Stimulated activated CD8-positive, alpha-beta memory T cell treated with anti-CD3 and anti-CD28 coated beads, Interleukin-7, amount 100 ng/mL, for 1 hour (primary cell): Measurements from ENCODE around the gene GGTLC2.
"Not testable (repeated sequence)": the region's sequence is repeated elsewhere in the genome, so short reads cannot be mapped to it uniquely, and the experiment has no call there.

Experiments
- DNase-seq, 2 donors: peaks; one replicate each; pipeline ENCODE4 v3.0.0-alpha.2; 2020; ENCODE audit warnings: low read depth in 2 of 2

The GGTLC2 gene

GRCh38 chr22:22669093-22669492, 24.7 kb downstream of the GGTLC2 start:
- no peak for DNase-seq

DNA sequence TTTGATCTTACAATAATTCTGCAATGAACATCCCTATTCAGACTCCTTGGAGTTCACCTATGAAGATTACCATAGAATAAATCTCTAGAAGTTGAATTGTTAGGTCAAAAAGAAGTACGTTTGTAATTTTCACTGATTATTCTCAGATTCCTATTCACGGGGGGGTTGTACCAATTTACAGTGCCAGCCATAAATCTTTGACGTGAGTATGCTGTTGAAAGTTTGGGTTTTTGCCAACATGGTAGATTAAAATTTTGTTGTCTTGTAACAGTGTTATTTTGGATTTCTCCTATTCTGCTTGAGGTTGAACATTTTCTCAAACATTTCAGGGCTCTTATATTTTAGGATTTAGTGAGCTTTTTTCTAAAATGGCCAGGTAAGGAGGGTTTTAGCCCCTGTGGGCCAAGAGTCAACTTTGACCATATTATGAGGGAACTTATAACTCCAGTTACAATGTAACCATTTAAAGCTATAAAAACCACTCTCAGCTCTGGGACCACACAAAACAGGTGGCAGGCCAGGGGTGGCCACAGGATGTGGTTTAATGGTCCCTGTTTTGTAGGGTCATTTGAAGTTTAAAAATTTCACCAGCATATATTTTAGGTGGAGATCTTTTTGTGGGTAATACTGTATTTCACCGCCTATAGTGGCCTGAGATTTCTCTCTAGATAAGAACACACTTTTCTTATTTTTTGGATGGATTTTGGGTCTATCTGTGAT, 25.8 kb downstream of the GGTLC2 start:
- no peak for DNase-seq

DNA sequence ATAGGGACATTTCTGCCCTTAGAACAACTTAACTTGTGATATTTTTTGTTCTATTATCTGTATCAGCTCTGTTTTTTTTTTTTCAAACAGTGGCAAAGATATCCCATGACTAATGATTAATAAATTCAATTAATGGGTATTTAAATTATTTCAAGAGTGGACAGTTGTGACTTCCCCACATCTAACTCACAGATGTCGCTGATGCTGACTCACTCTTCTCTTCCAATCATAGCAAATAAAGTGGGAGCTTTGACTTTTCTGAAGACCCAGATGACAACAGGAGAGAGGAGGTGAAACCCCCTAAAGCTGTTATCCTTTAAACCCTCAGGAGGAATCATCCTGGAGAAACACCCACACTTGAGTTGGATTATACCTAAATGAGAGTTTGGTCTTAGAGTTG, 27.1 kb downstream of the GGTLC2 start:
- DNase-seq: no peak

DNA sequence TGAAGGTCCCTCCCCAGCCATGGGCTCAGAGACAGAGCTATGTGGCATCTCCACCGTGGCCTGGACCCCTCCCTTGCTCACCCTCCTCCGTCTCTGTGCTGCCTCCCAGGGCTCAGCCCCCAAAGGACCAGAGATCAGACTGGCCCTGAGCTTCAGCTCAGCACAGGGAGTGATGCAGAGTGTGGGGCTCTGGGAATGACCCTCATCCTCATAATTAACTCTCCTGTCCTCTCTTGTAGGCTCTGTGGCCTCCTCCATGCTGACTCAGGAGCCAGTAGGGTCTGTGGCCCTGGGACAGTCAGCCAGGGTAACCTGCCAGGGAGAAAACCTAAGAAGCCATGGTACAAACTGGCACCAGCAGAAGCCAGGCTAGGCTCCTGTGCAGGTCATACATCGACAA, 28.7 kb downstream of the GGTLC2 start:
- no peak for DNase-seq

DNA sequence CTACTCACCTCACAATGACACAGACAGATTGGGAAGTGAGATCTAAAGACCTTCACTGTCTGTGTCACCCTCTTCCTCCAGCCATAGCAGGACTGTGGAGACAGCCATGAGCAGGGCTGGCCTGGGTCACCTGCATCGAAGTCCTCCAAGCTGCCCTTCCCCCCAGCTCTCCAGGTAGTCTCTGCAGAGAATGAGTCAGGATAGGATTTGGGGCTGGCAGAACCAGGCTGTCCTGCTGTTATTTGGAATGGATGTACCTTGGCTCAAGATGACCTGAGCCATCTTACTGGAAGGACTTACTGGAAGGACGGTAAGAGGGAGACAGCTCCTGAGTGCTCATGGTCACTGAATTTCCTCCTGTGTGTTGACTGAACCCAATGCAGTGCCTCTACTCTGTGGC, 29.2 kb downstream of the GGTLC2 start:
- DNase-seq: no peak

DNA sequence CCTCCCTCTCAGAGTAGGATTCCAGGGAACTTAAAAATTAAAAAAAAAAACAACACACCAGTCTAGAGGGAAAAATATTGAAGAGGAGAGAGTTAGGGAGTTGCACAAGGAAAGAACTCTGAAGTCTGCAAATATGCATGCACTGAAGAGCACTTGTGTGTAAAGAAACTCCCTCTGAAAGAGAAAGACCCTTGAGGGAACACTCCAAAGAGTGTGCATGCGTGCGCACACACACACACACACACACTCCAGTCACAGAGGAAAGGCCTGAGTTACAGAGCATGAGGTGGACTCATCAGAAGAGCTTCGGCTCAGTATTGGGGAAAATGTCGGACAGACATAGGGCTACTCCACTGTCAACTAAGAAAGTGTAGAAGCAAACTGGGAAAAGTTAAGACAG, 30.1 kb downstream of the GGTLC2 start:
- no peak for DNase-seq

- no peak for DNase-seq
These were observed 34.6 kb downstream of the GGTLC2 start for GRCh38 chr22:22678970-22679369.

DNA sequence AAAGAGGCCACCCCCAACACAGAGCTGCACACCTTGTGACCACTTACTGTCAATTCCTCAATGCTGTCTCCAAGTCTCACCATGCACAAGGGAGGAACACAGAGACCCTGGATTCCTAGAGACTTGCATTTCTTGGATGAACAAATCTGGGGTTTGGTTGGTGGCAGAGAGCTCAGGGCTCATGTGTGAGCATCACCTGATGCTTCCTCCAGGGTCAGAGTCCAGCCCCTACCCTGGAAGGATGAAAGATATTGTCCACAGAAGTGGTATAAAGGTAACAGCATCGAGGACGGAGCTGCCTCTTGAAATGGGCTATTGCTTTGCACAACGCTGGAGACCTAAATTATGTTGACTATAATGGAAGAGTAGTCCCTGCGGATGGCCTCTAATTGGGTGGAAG, 36.0 kb downstream of the GGTLC2 start:
- DNase-seq: no peak

DNA sequence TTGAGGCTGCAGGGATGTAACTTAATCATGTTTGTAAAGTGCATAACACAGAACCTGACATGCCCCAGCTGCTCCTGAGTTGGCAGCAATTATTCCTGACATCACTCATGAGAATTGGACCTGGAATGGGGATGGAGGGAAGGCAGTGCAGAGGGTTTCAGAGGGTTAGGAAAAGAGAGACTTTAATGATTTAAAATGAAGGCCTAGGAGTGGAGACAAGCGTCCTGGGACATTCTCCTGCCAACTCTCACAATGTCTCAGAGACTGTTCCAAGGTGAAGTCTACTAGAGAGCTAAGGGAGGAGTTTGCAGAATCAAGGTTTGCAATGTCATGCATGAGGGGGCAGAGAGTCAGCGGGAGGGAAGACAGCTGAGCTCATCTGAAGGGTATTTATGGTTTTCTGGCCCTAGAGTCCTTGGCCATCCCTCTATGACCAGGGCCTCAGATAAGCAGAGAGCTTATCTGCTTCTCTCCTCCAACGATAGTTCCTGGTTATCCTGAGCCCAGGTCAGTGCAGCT, 36.9 kb downstream of the GGTLC2 start:
- DNase-seq: no peak

GRCh38 chr22:22682196-22682595, 37.8 kb downstream of the GGTLC2 start:
- no peak for DNase-seq

GRCh38 chr22:22682807-22683667, 38.6 kb downstream of the GGTLC2 start:
- DNase-seq: no peak

DNA sequence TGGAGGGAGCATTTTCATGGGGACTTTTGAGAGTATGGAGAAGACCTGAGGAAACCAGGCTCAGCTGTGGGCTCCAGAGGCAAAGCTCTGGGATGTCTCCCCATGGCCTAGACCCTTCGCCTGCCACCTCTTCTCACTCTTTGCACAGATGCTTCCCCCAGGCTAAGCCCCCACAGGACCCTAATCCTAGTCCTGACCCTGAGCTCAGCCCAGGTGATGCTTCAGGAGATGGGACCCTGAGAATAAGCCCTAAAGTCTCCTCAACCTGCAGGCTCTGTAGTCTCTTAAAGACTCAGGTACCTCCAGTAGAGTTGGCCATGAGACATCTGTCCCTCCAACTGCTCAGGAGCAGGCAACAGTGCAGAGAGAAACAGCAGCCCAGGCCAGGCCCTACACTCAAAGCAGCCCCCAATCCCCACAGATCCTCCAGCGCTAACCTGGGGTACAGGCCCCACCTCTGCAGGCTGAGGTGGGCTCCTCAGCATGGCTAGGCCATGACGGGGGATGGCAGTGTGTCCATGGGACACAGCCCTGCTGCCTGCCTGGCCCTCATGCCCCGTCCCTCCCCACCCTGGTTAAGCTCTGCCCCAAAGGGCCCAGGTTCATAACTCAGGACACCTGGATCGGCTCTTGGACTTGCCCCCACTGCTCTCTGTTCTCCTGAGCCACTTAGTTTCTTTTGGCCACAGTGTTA, 39.4 kb downstream of the GGTLC2 start:
- no peak for DNase-seq

DNA sequence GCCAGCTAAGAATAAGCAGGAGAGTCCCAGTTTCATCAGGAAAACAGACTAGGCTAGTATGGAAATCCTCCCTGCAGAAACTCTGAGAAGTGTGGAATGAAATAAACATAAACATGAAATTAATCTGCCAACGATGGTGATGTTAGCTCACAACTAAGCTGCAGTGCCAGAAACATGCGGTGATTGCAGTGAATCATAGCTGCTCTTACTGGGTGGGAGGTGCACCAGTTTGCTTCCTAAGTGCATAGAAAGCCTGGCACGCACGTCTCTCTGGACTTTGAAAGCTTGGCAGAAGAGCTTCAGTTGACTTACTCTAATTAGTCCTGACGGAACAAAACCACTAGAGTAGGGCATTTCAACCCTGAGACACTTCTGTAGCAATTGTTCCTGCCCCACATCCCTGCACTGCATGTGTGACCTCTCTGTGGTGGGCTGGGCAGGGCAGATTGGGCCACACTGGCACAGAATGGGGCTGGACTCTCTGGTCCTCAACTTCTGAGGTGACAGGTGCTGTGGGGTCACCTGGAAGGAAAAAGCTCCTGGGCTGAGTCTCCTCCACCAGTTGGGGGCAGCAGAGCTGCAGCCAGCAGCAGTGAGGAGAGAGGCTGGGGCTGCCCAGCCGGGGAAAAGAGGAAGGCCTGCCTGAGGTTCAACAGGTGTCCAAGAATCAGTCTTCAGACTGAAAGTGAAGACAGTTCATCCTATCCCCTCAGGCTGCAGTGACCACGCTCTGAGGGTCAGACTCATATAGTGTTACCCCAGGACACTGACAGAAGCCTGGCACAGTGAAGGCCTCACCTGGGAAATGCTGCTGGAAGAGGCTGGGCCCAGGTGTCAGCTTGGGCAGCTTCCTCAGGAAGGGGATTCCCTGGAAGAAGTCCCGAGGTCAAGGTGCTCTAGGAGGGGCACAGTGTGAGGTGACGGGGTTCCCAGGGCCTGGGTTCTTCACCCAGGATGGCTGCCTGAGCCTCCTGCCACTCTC, 40.5 kb downstream of the GGTLC2 start:
- DNase-seq: no peak

DNA sequence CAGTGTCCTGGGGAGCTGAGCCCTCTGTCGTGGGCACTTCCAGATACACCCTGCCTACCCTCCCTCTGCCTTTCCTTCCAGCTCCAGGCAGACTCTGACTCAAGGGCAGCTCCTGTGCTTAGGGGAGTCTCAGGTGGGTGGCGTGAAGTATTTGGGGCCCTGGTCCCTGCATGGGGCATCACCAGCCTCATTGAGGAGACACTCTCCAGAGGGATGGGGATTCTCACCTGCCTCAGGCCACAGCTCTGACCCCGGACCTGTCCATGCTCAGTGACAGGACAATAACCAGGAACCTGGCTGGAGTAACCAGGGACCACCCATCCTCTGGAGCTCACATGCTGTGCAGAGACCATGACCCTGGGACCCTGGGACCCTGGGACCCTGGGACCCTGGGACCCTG, 41.2 kb downstream of the GGTLC2 start:
- no peak for DNase-seq

DNA sequence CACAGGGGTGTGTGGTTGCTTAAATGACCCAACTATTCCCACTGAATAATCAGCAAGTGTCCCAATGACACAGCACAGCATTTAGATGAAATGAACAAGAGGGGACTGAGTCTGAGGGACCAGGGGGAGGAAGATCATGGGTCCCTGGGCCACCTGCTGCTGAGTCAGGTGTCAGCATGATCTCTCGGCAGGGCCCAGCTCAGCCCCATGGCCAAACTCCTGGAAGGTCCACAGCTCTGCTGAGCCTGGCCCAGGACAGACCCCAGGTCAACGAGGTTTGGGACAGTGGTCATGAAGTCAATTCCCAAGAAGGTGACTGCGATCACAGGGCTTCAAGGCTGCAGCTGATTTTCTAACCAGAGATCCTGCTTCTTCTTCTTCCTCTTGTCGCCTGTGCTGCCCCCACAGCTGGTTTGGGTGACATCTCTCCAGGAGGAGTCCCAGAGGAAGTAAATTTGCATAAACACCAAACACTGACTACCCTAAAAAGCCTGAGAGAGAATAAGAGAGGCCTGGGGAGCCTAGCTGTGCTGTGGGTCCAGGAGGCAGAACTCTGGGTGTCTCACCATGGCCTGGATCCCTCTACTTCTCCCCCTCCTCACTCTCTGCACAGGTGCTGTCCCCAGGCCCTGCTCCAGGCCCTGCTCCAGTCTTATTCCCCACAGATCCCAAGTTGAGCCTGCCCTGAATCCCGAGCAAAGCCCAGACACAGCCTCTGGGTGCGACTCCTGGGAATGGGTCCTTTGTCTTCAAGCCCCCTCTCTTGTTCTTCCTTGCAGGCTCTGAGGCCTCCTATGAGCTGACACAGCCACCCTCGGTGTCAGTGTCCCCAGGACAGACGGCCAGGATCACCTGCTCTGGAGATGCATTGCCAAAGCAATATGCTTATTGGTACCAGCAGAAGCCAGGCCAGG, 42.0 kb downstream of the GGTLC2 start:
- DNase-seq: not testable (repeated sequence)

DNA sequence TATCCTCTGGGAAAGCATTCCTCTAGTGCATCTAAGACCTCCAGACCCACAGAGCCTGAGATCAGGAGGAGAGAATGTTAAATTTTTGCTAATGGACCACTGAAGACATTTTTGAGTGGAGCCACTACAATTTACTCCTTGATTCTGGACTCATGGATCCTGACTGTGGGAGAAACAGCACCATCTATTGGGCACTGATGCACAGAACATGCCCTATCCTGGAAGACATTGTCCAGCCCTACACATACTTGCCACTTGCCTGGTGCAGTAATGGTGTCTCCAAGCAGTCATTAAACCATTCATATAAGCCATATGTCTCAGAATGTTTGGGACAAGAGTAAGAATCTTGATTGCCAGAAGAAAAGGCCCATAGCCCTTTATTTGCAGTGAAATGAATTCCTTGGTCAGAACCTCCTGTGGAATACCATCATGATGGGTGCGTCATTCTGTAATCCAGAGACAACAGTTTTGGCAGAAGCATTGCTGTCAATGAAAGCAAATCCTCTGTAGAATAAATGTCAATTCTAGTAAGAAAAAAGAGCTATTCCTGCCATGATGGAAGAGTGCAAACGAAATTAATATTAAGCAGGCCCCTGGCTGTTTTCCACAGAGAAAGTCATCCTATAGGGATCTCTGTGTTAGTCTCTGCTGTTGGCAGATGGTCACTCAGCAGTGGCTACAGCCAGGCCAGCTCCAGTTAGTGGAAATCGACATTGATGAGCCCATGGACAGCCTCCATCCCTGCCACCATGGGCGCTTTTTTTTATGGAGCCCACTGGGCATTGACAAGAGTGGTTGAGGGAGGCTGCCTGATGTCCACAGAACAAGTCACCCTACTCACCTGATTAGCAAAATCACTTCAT, 43.5 kb downstream of the GGTLC2 start:
- DNase-seq: no peak

GRCh38 chr22:22689621-22690345, 45.4 kb downstream of the GGTLC2 start:
- no peak for DNase-seq

GRCh38 chr22:22691055-22691454, 46.6 kb downstream of the GGTLC2 start:
- no peak for DNase-seq
